Adrenal gland (tissue), 12 donors: ENCODE measurements around the gene P2RX2. TPM values are rescaled to one million over a fixed set of nuclear protein-coding genes. Genes with fewer than 3 reads are reported as not detected.

ENCODE experiments used
- DNase-seq, 7 donors: peaks; one replicate each; pipeline ENCODE4 v3.0.0-alpha.2; 2019 to 2020
- H3K27ac ChIP-seq, 5 donors: fragments of 200-600 bp; sonication (generic) in 4 of 5; 1 replicate in 3 of 5; 2 replicates in 2 of 5; pipeline versions ENCODE4 v1.5.1 to v1.8.0; 2016 to 2020; ENCODE audit warnings: mild to moderate bottlenecking in 1 of 5
- H3K27me3 ChIP-seq: fragments of 200-600 bp; 2 replicates; pipeline ENCODE4 v1.8.0; 2021
- H3K36me3 ChIP-seq, 2 donors: fragments of 200-600 bp; replicated peaks in 1 of 2; 1 replicate in 1 of 2; 2 replicates in 1 of 2; pipeline versions ENCODE4 v1.5.1 to v1.8.0; 2018 to 2022
- H3K4me1 ChIP-seq, 2 donors: fragments of 200-600 bp; replicated peaks in 1 of 2; 1 replicate in 1 of 2; 2 replicates in 1 of 2; pipeline versions ENCODE4 v1.5.1 to v1.8.0; 2018 to 2021
- H3K4me3 ChIP-seq, 4 donors: fragments of 200-600 bp; sonication (generic) in 3 of 4; one replicate each; pipeline ENCODE4 v1.5.1; 2016 to 2018
- H3K9me3 ChIP-seq, 3 donors: fragments of 200-600 bp; sonication (generic) in 1 of 3; replicated peaks in 1 of 3; 1 replicate in 2 of 3; 2 replicates in 1 of 3; pipeline versions ENCODE4 v1.5.1 to v1.8.0; 2016 to 2021
- CTCF ChIP-seq, 6 experiments: fragments of 450-650 bp in 4 of 6; fragments of 200-600 bp in 2 of 6; sonication (generic) in 1 of 6; IDR thresholded peaks; 1 replicate in 5 of 6; 2 replicates in 1 of 6; pipeline versions ENCODE4 v1.5.1 to v1.8.0; 2016 to 2021; ENCODE audit warnings: antibody characterized with exemption in 6 of 6, mild to moderate bottlenecking in 2 of 6, moderate library complexity in 1 of 6
- POLR2A ChIP-seq, 2 donors: fragments of 450-650 bp; IDR thresholded peaks; one replicate each; pipeline ENCODE4 v1.6.1; 2017; ENCODE audit warnings: antibody characterized with exemption in 2 of 2, mild to moderate bottlenecking in 2 of 2, moderate library complexity in 1 of 2
- WGBS, 4 donors: extraction: QIAGEN DNeasy Blood & Tissue Kit in 2 of 4; methylation state at CpG; one replicate each; pipeline versions ENCODE4 v1.1.5 to v1.1.7; 2013 to 2017; 5-methylcytosine and 5-hydroxymethylcytosine counted together
- intact Hi-C, 2 donors: fragments of 100-400 bp; cut with DNase I; formaldehyde crosslinking; loops; one replicate each; pipeline versions ENCODE4 v1.14.1 to v1.15.0; 2022 to 2023
- polyA plus RNA-seq, 3 donors: library from polyadenylated mRNA; stranded (reverse); fragments of 200-250 nt in 2 of 3; fragments of 350-450 nt in 1 of 3; fragmentation: Illumina TruSeq in 1 of 3; extraction: RNeasy Lipid Tissue Mini Kit (QIAGEN cat#74804) in 1 of 3; gene quantifications; one replicate each; pipeline ENCODE4 v1.2.3, GENCODE V29; 2013 to 2014
- total RNA-seq, 9 donors: library from RNA; depleted of rRNA in 4 of 9; stranded (reverse); fragments of >200 nt in 4 of 9; fragments of 120-200 nt in 1 of 9; fragmentation: NEBNext Ultra II Directional in 1 of 9; extraction: Animal tissue kit (Norgen Biotek cat#: 25700) in 1 of 9; gene quantifications; one replicate each; pipeline versions ENCODE4 v1.1.0 to v1.2.4, GENCODE V29; 2013 to 2023
- donor health status: healthy with polysubstance abuse.
- donor health status: Bipolar disorder and iron deficiency.
- donor health status: DM: yes; HTN: yes; CAD: no.
- donor health status: DM: no; HTN: no; CAD: no.
- donor health status: DM: no; HTN: no; CAD: no.
- donor health status: DM: yes; HTN: yes; CAD: no.

Gene P2RX2
- total and polyA plus RNA-seq, 12 donors, result 0.11 to 1.9 (median 0.44) TPM; not detected in 9

- intact Hi-C loops, result no loop called here
- no peaks in the 10 kb centered on the region for H3K4me1 ChIP-seq
Measured at GRCh38 chr12:132661972-132662371, 43.4 kb downstream of the P2RX2 start.

GRCh38 chr12:132662901-132663755, 44.6 kb downstream of the P2RX2 start:
- H3K36me3 ChIP-seq, result peaks cover 0 to 70% of the 10 kb centered on the region in 2 donors
- no peaks in the 10 kb centered on the region for H3K9me3 ChIP-seq
- intact Hi-C loops, result no loop called here
- no peak for DNase-seq
- no peak overlapping the region for H3K27ac ChIP-seq
- H3K4me1 ChIP-seq, result no peaks in the 10 kb centered on the region
- H3K4me3 ChIP-seq, result no peak overlapping the region
- WGBS, 4 donors, result 87 to 89% (median 89%) methylated on average over 28 to 29 of the region's 29 CpGs
- H3K27me3 ChIP-seq, result no peaks in the 10 kb centered on the region
- TF ChIP-seq CTCF (IDR thresholded peaks at IDR 0.05) (no peak), POLR2A (IDR thresholded peaks at IDR 0.05) (no peak)

More at GRCh38 chr12:132661972-132662371, 43.4 kb downstream of the P2RX2 start:
- 73 to 95% (median 77%) methylated on average over 5 of the region's 5 CpGs for WGBS, 4 donors
- Histone ChIP-seq H3K27me3 (no peaks in the 10 kb centered on the region), H3K27ac (no peak overlapping the region), H3K9me3 (no peaks in the 10 kb centered on the region), H3K4me3 (no peak overlapping the region), H3K36me3 (peaks cover 0 to 71% of the 10 kb centered on the region in 2 donors)
- DNase-seq, result no peak
- TF ChIP-seq CTCF (IDR thresholded peaks at IDR 0.05) (no peak), POLR2A (IDR thresholded peaks at IDR 0.05) (no peak)

- WGBS, 4 donors, result 91 to 95% (median 92%) methylated on average over 20 to 21 of the region's 21 CpGs
- peaks cover 0 to 66% of the 10 kb centered on the region in 2 donors for H3K36me3 ChIP-seq
- H3K27ac ChIP-seq, result no peak overlapping the region
- intact Hi-C loops, result no loop called here
- no peaks in the 10 kb centered on the region for H3K4me1 ChIP-seq
- DNase-seq, result no peak
- no peak overlapping the region for H3K4me3 ChIP-seq
- no peak for TF ChIP-seq POLR2A (IDR thresholded peaks at IDR 0.05)
- no peak for TF ChIP-seq CTCF (IDR thresholded peaks at IDR 0.05)
- H3K27me3 ChIP-seq, result no peaks in the 10 kb centered on the region
- H3K9me3 ChIP-seq, result no peaks in the 10 kb centered on the region
Measured at GRCh38 chr12:132664206-132665148, 45.9 kb downstream of the P2RX2 start.

GRCh38 chr12:132665149-132665491, 46.5 kb downstream of the P2RX2 start:
- H3K4me1 ChIP-seq, result no peaks in the 10 kb centered on the region
- DNase-seq, result no peak
- intact Hi-C loops, result no loop called here
- TF ChIP-seq POLR2A (IDR thresholded peaks at IDR 0.05) (no peak), CTCF (IDR thresholded peaks at IDR 0.05) (no peak)
- H3K9me3 ChIP-seq, result no peaks in the 10 kb centered on the region
- no peak overlapping the region for H3K4me3 ChIP-seq
- 92 to 96% (median 94%) methylated on average over 13 of the region's 13 CpGs for WGBS, 4 donors
- no peak overlapping the region for H3K27ac ChIP-seq
- H3K27me3 ChIP-seq, result no peaks in the 10 kb centered on the region
- H3K36me3 ChIP-seq, result peaks cover 0 to 61% of the 10 kb centered on the region in 2 donors
